DMS79 treated with DMSO at 0.1 percent for 48 hours (cell line): ENCODE results near the gene EPS8L1.
A peak's percentile ranks its signal among the peaks of the same experiment; 100 is the strongest.
"Not testable (repeated sequence)": the region's sequence is repeated elsewhere in the genome, so short reads cannot be mapped to it uniquely, and the experiment has no call there.

ENCODE experiments used
- DNase-seq: peaks from one replicate; lab custom pipeline; 2025; lab: John Stamatoyannopoulos, UW

The EPS8L1 gene

DNA sequence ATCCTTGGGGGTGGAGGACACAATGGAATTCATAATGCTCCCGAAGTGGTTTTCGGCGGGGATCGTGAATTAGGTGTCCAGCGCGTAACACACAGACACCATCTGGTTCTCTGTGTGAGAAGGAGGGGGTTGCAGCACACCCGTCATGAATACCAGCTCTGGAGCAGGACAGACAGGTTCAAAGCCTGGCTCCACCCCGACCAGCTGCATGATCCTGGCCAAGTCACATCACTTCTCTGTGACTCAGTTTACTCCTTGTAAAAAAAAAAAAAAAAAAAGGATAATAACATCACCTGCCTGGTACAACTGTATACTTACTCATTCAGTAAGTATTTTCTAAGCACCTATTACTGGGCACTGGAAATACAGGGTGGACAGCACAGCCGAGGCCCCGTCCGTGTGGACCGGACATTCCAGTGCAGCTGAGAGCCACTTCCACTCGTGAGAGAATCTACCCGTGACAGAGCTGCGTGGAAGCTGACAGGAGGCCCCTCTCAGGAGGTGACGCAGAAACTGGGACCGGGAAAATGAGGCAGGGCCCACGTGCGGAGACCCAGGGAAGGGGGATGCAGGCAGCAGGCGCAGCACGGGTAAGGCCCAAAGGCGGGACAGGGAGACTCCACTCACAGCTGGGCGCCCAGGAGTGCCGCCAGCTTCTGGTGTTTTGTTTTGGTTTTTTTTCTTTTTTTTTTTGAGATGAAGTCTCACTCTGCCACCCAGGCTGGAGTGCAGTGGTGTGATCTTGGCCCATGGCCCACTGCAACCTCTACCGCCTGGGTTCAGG is 24.7 kb upstream of the EPS8L1 start:
- no peak for DNase-seq

DNA sequence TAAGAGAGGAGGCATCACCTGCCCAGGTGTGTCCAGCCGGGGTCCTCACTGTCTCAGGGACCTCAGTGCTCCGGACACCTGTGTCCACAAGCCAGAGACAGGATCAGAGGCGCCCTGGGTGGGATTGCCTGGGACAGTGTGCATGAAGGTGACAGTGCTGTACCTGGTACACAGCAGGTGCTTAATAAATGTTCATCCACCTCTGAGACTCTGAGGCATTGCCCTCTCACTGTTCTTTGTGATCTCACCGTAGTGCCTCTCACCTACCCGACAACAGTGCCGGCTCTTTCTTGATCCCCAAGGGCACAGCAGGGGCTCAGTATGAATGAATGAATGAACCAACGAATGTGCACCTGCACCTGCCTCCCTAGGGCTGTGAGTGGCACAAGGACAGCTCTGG is 21.9 kb upstream of the EPS8L1 start:
- DNase-seq, result no peak

DNA sequence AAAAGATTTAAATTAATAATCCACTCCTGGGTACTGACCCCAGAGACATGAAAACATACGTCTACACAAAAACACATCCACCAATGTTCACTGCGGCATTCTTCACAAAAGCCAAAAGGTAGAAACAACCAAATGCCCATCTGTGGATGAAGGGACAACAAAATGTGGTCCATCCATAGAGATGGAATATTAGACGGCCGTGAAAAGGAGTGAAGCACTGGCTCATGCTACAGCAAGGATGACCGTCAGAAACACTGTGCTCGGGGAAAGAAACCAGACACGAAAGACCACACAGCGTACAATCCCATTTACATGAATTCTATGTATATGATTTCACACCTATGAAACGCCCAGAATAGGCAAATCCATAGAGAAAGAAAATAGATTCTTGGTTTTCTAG is 18.8 kb upstream of the EPS8L1 start:
- no peak for DNase-seq

DNA sequence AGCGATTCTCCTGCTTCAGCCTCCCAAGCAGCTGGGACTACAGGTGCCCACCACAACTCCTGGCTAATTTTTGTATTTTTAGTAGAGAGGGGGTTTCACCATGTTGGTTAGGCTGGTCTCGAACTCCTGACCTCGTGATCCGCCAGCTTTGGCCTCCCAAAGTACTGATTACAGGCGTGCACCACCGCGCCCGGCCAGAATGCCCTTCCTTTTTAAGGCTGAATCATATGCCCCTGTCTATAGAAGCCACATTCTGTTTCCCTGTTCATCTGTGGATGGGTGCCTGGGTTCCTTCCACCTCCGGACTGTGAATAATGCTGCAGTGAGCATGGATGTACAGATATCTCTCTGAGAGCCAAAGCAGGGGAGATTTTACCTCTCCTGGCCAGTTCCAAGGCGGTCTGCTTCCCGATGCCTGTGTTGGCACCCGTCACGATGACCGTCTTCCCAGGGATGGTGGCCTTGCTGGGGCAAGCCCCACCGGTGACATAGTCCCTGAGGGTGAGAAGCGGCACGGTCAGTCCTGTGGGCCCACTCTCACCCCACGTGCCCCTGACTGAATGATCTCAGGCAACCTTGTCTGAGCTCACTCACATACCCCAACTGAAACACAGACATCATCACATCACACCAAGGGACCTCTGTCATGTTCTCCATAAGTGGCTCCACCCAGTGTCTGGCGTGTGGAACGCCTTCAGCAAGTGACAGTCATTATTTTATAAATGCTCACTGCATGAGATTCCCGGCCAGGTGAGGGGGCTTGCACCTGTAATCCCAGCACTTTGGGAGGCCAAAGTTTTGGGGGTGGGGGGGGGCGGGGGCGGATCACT is 16.7 kb upstream of the EPS8L1 start:
- DNase-seq, result no peak

DNA sequence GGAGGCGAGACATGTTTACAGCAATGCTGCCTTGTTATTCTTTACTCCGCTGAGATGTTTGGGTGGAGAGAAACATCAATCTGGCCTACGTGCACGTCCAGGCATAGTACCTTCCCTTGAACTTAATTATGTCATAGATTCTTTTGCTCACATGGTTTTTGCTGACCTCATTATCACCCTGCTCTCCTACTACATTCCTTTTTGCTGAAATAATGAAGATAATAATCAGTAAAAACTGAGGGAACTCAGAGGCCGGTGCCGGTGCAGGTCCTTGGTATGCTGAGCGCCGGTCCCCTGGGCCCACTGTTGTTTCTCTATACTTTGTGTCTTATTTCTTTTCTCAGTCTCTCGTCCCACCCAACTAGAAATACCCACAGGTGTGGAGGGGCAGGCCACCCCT is 15.4 kb upstream of the EPS8L1 start:
- DNase-seq, result not testable (repeated sequence)

DNA sequence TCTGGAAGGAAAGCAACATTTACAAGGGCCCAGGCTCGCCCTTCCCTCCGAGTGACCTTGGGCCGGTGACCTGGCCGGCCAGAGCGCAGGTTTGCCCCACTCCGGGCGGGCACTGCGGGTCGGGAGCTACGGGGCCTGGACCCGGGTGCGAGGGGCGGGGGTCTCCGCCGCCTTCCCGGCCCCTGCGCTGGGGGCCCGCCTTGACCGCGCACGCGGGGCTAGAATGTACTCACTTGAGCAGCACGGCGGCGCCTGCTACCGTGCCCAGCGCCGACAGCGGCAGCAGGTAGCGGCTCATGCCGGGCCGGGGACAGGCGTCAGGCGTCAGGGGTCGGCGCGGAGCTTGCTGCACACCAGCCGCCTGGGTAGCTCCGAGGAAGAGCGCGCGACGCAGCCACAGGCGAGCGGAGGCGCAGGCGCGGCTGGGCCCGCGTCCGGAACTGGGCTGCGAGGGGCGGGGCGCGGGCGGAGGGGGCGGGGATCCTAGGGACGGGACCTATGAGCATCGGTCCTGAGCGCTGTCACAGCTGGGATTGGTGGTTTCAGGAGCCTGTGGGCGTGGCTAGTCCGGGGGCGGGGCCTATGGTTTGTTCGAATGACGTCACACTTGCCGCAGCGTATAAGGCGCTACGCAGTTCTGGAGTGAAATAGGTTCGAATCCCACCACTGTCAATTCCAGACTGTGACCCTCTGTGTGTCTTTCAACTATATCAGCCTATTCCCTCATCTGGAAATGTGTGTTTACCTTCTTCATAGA is 12.8 kb upstream of the EPS8L1 start, which contains the start of gene RDH13:
Gene RDH13, minus strand, starts transcription at position 414 of the 757 bp plus-strand sequence. Its CDS starts 116 bp downstream, at position 298.
- peak; percentile 88 for DNase-seq

DNA sequence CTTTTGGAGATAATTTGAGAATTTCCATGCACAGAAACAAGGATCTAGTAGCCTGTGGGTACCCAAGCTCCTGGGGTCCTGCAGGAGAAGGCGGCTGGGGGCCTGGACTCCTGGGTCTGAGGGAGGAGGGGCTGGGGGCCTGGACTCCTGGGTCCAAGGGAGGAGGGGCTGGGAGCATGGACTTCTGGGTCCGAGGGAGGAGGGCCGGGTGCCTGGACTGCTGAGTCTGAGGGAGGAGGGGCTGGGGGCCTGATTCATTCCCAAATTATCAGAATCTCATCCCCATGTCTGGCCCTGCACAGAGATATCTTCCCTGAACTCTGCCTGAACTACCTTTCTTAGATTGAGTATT is 12.2 kb upstream of the EPS8L1 start:
- DNase-seq, result no peak

DNA sequence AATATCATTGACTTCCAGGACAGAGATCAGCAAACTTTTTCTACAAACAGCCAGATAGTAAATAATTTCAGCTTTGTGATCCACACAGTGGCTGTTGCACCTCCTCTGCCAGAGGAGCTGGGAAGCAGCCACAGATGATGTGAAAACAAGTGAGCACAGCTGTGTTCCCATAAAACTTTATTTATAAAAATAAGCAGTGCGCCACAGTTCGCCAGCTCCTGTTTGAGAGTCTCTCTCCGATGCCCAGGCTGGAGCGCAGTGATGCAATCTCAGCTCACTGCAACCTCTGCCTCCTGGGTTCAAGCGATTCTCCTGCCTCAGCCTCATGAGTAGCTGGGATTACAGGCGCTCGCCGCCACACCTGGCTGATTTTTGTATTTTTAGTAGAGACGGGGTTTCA is 10.2 kb upstream of the EPS8L1 start:
- not testable (repeated sequence) for DNase-seq

DNA sequence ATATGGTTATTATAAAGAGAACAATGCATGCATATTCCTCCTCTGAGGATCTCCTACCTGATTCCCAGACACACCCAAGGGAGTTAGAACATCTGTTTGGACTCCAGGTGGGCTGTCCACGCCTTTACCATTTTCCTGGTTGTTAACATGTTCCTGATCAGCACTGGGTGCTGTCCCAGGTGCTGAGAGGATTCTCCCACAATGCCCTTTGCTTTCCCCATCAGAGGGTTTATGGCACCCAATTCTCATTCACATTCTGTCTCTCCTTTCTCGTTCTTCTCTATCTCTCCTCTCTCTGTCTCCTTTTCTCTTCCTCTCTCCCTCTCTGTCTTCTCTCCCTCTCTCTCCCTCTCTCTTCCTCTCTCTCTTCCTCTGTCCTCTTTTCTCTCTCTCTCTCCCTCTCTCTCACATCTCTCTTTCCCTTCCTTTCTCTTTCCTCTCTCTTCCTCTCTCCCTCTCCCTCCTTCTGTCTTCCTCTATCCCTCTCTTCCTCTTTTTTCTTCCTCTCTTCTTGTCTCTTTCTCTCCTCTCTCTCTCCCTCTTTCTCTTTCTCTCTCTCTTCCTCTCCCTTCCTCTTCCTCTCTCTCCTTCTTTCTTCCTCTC is 9.5 kb upstream of the EPS8L1 start:
- DNase-seq, result no peak

DNA sequence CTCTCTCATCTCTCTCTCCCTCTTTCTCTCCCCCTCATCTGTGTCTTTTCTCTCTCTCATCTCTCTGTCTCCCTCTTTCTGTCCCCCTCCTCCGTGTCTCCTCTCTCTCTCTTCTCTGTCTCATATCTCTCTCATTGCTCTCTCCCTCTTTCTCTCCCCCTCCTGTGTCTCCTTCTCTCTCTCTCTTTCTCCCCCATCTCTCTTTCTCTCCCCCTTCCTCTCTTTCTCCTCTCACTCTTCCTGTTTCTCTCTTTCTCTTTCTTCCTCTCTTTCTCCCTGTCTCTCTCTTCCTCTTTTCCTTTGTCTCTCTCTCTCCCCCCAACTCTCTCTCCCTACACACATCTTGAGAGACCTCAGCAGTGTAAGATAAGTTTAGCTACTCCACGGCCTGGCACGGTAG is 7.8 kb upstream of the EPS8L1 start:
- no peak for DNase-seq

DNA sequence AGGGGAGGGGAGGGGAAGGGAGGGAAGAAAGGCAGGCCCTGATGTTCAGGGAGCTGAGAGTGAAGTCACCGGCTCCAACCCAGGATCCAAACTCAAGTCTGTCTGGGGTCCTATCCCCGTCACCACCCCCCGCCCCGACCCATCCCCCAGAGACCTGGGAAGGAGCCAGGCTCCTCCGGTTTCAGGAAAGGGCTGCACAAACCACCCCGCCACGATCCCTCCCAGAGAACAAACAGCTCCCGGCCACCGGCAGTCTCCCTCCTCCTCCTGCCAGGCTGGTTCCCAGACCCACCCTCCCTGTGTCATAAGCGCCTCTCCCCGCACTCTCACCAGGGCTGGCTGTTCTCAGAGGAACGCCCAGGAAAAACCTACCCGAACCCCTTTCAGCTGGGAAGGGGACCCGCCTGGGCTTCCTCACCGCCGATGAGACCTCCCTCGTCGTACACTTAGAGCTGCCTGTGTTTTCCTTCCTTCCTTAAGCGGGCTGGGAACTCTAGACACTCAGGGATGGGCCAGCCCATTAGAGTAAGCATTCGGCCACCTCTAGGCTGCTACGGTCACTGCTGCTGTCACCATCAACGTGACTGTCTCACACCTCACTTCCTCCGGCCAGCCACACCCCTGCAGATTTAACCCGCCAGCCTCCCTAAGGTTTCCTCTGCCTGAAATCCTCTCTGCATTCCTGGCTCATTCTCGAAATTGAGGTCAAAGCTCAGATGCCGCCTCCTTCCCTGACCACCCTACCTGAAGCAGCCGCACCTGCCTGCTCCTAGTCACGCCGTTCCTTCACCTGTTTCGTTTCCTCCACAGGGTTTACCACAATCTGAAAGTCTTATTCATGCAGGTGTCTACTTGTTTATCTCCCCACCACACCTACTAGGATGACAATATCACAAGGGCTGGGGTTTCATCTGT is 6.5 kb upstream of the EPS8L1 start:
- DNase-seq, result peak; percentile 50

DNA sequence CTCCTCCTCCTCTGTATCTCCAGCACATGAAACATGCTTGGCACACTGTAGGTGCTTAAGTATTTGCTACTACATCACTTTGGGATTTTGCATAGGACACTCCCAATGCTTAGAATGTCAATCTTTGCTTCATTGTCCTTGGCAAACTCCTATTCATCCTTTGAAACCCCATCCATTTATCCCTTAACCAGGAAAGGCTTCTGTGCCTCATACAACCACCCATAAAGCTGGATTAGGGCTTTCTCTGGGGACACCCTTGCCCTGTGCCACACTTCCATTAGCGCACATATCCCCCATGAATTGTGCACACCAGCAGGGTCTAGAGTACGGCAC is 5.8 kb upstream of the EPS8L1 start:
- no peak for DNase-seq

DNA sequence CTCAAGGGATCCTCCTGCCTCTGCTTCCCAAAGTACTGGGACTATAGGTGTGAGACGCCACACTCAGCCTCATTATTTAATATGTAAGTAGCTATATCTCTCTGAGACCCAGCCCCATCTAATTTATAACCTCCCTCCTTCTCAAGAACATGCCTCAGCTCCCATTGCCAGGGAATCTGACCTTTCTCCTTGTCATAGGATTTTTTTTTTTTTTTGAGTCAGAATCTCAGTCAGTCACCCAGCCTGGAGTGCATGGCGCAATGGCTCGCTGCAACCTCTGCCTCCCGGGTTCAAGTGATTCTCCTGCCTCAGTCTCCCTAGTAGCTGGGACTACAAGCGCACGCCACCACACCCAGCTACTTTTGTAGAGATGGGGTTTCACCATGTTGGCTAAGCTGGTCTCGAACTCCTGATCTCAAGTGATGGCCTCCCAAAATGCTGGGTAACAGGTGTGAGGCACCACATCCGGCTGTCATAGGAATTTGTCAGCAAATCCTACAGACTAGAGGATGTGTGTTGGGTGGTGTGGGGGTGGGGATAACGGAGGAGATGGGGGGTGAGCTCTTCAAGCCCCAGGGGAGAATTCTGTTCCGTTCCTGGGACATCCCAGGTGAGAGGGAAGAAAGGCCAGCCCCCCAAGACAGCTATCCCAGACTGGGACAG is 5.1 kb upstream of the EPS8L1 start:
- DNase-seq, result no peak

DNA sequence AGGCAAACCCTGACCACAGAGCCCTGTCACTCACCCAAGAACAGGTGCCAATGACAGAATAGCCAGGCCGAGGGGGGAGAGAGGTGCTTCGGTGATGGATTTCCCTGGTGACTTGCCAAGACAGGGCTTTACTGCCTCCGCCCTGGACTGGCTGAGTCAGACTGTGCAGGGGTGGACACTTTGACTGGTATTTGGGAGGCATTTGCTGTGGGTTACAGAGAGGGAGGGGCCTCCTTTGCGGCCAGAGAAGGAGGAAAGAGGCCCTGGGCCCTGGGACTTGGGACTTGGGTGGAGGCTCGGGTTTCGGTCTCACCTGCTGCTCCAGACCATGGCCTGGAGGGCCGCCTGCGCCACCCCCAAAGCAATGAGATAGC is 4.6 kb upstream of the EPS8L1 start:
- peak; percentile 7 for DNase-seq

DNA sequence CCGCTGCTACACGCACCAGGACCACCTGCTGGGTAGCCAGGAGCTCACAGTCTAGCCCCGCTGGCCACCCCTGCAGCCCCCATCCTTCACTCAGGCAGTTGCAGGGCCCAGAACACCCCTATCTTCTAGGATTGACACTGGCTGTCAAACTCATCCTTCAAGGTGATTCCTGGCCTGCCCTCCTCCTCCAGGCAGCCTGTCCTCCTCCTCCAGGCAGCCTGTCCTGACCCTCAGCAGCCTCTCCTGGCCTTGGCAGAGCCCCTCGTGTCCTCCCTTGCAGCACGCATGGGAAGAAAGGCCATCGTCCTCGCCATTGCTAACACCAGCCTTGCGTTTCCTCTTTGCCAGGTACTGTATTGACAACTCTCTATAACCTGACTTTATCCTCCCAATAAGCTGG is 3.8 kb upstream of the EPS8L1 start:
- no peak for DNase-seq

DNA sequence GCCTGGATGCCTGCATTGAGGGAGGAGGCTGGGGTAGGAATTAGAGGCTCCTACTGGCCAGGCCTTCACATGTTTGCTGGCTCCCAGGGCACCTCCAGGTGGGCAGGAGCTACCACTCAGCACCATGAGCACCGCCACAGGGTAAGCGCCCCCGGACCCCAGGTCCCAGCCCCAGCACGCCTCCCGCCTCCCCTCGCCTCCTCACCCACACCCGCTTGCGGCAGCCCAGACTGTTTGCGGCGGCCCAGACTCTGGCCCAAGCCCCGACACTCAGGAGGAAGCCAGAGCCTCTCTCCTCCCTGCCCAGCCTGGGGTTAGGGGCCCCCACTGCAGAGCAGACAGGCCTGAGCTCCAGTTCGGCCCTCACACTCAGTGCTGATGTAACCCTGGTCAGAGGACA is 652 bp downstream of the EPS8L1 start:
- no peak for DNase-seq

DNA sequence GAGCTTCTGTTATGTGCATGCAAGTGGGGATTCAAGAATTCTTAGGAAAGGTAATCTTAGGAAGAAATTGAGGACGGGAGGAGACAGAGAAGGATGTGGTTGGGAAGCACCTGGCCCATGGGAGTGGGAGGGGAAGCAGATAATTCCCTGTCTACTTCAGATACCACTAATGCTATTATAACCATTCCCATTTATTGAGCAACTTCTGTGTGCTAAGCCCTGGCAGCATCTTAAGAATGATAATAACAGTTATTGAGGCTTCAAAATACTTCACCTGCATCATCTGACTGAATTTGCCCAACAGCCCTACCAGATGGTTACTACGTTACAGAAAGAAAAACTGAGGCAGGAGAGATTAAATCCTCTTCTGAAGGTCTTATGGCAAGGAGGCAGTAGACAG is 1.4 kb downstream of the EPS8L1 start:
- DNase-seq, result no peak

DNA sequence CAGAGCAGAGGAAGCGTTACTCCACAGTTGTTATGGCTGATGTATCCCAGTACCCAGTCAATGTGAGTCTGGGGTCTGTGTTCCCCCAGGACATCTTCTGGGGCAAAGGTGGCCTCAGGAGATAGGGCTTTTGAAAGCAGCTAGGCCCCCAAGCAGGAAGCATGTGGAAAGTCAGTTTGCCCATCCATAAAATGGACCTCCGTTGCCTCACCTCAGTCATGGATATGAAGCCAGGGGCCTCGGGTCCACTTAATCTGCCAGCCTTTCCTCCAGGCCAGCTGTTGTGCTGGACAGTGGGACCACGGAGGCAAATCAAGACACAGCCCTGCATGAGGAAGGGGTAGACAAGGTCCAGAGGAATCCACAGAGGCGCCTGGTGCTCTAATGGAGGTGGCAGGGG is 3.3 kb downstream of the EPS8L1 start:
- DNase-seq, result no peak

DNA sequence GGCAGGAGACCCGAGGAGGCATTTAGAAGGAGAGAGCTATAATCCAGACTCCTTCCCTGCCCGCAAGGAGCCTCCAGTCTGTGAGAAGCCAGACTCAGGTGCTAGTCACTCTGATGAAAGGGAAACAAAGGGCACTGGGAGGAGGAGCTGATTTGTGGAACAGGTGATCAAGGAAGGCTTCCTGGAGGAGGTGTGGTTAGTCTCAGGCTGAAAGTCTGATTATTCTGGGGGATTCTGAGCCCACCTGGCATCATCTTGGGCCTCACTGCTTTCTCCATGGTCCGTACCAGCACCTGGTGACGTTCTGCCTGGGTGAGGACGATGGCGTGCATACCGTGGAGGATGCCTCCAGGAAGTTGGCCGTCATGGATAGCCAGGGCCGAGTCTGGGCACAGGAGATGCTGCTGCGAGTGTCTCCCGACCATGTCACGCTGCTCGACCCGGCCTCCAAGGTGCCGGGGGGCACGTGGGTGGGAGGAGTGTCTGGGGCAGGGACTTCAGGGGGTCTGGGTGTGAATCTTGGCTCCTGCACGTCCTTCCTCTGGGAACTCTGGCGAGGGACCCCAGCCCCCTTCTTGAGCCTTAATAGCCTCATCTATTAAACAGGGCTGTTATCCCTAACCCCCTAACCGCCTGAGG is 3.9 kb downstream of the EPS8L1 start:
- DNase-seq, result no peak
